H1 (cell line): ENCODE data around the gene DBH. TPM values are rescaled to one million over a fixed set of nuclear protein-coding genes. Genes with fewer than 3 reads are reported as not detected.

Experiments
- CREB1 ChIP-seq: IDR thresholded peaks from 2 replicates; pipeline ENCODE4 v1.6.1; 2012; ENCODE audit warnings: inconsistent platforms
- HDAC2 ChIP-seq, 2 experiments: fragments of 300-600 bp in 1 of 2; sonication (generic) in 1 of 2; IDR thresholded peaks; 2 replicates each; pipeline ENCODE4 v1.6.1; 2011 to 2012; ENCODE audit warnings: low read depth in 2 of 2, low read length in 2 of 2, mild to moderate bottlenecking in 2 of 2, moderate library complexity in 2 of 2, borderline replicate concordance in 1 of 2, inconsistent platforms in 1 of 2
- MAFK ChIP-seq: IDR thresholded peaks from 2 replicates; pipeline ENCODE4 v1.6.1; 2012; ENCODE audit warnings: low read depth, mild to moderate bottlenecking, improper control_type of control experiment, low read length
- PHF8 ChIP-seq: fragments of 200-600 bp; sonication (generic); conservative IDR thresholded peaks from 2 replicates; pipeline ENCODE4 v1.7.1; 2012; ENCODE audit warnings: low read depth, mild to moderate bottlenecking, inconsistent platforms, low read length, moderate library complexity
- SUZ12 ChIP-seq: fragments of 200-600 bp; sonication (generic); IDR thresholded peaks from 2 replicates; pipeline ENCODE4 v1.6.1; 2012; ENCODE audit warnings: mild to moderate bottlenecking, inconsistent platforms, low read length, moderate library complexity, mixed read lengths
- TCF12 ChIP-seq: IDR thresholded peaks from 2 replicates; pipeline ENCODE4 v1.6.1; 2011; ENCODE audit warnings: low read depth, mild to moderate bottlenecking, low read length
- TEAD4 ChIP-seq: IDR thresholded peaks from 2 replicates; pipeline ENCODE4 v1.6.1; 2012; ENCODE audit warnings: low read depth, low read length, inconsistent platforms, mixed read lengths
- polyA plus RNA-seq, 7 experiments: library from polyadenylated mRNA; depleted of rRNA in 3 of 7; stranded (reverse) in 5 of 7; unstranded in 2 of 7; fragments of >200 nt in 5 of 7; fragments of 200-250 nt in 2 of 7; gene quantifications; 1 replicate in 5 of 7; 2 replicates in 1 of 7; 4 replicates in 1 of 7; pipeline versions ENCODE4 v1.2.1 to v1.2.3, GENCODE V29; 2011 to 2013; ENCODE audit warnings: missing spikeins in 2 of 7, mixed read lengths in 2 of 7
- total RNA-seq: library from RNA; stranded (reverse); fragmentation: NEBNext Ultra II Directional; extraction: Animal tissue kit (Norgen Biotek cat#: 25700); gene quantifications from 2 replicates; pipeline ENCODE4 v1.2.1, GENCODE V29; 2021

The DBH gene
- total and polyA plus RNA-seq, 2 of the 8 experiments (the other 6 are each of a cell fraction or from before 2014, with no cell fraction given), result 0.18 TPM; not detected in 1

GRCh38 chr9:133680250-133680975 is 44.2 kb downstream of the DBH start (continued):
- TF ChIP-seq TEAD4, result no peak
- no peak for TF ChIP-seq SUZ12
- no peak for TF ChIP-seq TCF12
- TF ChIP-seq CREB1, result no peak
- no peak for TF ChIP-seq MAFK
- TF ChIP-seq PHF8, result no peak
- no peak for TF ChIP-seq HDAC2 (IDR thresholded peaks at IDR 0.05; ENCODE audit: borderline replicate concordance in 1 of 2, low read depth in 2 of 2, low read length in 2 of 2)
